ENCODE measurements around the gene PELI1. TPM values are rescaled to one million over a fixed set of nuclear protein-coding genes. Genes with fewer than 3 reads are reported as not detected.

PELI1 gene, protein sequence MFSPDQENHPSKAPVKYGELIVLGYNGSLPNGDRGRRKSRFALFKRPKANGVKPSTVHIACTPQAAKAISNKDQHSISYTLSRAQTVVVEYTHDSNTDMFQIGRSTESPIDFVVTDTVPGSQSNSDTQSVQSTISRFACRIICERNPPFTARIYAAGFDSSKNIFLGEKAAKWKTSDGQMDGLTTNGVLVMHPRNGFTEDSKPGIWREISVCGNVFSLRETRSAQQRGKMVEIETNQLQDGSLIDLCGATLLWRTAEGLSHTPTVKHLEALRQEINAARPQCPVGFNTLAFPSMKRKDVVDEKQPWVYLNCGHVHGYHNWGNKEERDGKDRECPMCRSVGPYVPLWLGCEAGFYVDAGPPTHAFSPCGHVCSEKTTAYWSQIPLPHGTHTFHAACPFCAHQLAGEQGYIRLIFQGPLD
- 24.0 TPM for total RNA-seq

DNA sequence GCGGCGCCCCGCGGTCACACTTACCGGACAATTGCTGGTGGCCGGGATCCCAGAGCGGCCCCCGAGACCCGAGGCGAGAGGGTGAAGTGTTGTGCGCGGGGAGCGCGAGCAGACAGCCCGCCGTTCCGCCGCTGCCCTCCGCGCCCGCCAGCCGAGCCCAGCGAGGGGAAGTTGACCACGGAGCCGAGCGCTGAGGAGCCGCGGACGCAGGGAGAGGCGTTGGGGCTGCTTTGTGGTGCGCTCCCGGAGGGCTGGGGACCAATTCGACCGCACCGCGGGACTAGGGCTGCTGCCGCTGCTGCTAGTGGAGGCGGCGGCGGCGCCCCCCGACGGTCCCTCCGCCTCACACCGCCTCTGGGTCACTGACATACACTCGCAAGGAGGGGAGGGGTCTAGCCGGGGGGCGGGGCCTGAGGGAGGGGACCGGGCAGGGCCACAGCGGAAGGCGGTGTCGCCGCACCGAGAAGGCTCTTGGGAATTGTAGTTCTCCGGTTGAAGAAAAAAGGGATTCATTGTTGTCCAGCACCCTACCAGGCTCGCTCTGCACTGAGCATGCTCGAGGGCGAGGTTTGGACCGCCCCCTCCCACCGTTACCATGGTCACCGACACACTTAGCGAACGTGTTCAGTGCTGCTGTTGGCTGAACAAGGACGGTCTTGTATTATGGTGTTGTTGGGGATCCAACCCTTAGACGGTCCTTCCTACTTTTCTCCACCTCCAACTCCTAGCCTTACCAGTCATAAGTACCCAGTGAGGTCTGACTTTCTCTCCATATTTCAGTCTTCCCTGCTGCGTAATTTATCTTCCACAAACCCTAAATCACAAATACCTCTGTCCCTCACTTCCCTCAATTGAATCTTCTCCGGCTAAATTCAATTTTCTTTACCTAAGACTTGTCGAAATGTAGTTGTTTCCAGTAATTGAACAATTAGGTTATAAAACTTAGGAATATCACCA lies at the start of gene PELI1:
Gene PELI1, minus strand, starts transcription at position 364 of the 957 bp plus-strand sequence. CDS start 36,110 bp downstream, outside the sequence.
- Histone ChIP-seq H3K4me1 (ENCODE audit: control insufficient read depth in 3 of 3, insufficient read depth in 3 of 3, low read length in 3 of 3) (peaks cover 0 to 12% (median 4%) of the 10 kb centered on the region in 3 donors), H3K36me3 (ENCODE audit: control insufficient read depth in 3 of 3, insufficient read depth in 3 of 3, low read length in 3 of 3) (no peaks in the 10 kb centered on the region), H3K27me3 (ENCODE audit: control insufficient read depth in 3 of 3, insufficient read depth in 3 of 3, low read length in 3 of 3) (no peaks in the 10 kb centered on the region), H3K9me3 (ENCODE audit: control insufficient read depth in 3 of 3, low read length in 3 of 3) (no peaks in the 10 kb centered on the region), H3K4me3 (ENCODE audit: low read length in 3 of 3) (peak within 1 kb of the TSS; percentile 85 to 92 (median 91)), H3K27ac (ENCODE audit: low read depth, low read length) (peak within 1 kb of the TSS; percentile 89), H3K9ac (ENCODE audit: low read depth in 1 of 3, low read length in 3 of 3) (peak within 1 kb of the TSS; percentile 84 to 86 (median 85))

DNA sequence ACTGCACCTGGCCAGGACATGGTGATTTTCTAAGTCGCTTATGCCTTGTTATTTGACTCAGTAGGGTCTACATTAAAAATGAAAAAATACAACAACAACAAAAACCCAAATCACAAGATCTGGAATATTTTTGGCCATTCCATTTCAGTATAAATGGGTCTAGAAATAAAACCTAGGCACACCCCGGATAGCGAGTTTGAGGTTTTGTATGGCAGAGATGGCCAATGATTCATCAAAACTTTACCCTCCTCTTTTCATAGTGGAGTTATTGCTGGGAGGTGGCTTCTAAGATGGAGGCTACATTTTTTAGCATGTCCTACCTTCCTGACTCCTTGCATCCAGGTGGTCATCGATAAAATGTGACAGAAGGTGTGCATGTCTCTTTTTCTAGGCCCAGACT lies 49.3 kb upstream of the PELI1 start:
- Histone ChIP-seq H3K4me3 (ENCODE audit: low read length in 3 of 3) (no peak overlapping the region), H3K9ac (ENCODE audit: low read depth in 1 of 3, low read length in 3 of 3) (no peak overlapping the region), H3K27me3 (ENCODE audit: control insufficient read depth in 3 of 3, insufficient read depth in 3 of 3, low read length in 3 of 3) (no peaks in the 10 kb centered on the region), H3K27ac (ENCODE audit: low read depth, low read length) (no peak overlapping the region), H3K36me3 (ENCODE audit: control insufficient read depth in 3 of 3, insufficient read depth in 3 of 3, low read length in 3 of 3) (no peaks in the 10 kb centered on the region), H3K9me3 (ENCODE audit: control insufficient read depth in 3 of 3, low read length in 3 of 3) (no peaks in the 10 kb centered on the region), H3K4me1 (ENCODE audit: control insufficient read depth in 3 of 3, insufficient read depth in 3 of 3, low read length in 3 of 3) (no peaks in the 10 kb centered on the region)

DNA sequence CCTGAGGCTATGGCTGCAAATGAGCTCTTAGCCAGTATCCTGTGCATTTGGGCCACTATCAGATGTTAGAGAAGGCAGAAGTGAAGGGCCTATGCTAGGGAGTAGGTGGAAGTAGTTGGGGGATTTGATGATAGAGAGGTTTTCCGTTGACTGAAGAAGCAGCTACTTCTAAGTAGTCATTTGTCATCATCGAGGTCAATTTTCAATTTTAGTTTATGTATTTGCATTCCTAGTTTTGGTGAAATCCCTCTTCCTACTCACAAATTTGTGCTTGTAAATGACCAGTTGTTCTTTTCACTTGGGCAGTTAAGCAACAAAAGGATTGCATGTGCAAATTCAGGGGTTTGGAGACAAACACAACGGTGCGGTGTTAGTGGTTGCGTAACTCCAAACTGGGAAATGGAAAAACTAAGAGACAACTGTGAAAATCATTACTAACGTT lies 48.5 kb upstream of the PELI1 start:
- no peaks in the 10 kb centered on the region for H3K36me3 ChIP-seq (ENCODE audit: control insufficient read depth in 3 of 3, insufficient read depth in 3 of 3, low read length in 3 of 3)
- H3K4me3 ChIP-seq (ENCODE audit: low read length in 3 of 3): no peak overlapping the region
- peak overlapping the region; percentile 45 for H3K27ac ChIP-seq (ENCODE audit: low read depth, low read length)
- H3K9me3 ChIP-seq (ENCODE audit: control insufficient read depth in 3 of 3, low read length in 3 of 3): no peaks in the 10 kb centered on the region
- no peaks in the 10 kb centered on the region for H3K4me1 ChIP-seq (ENCODE audit: control insufficient read depth in 3 of 3, insufficient read depth in 3 of 3, low read length in 3 of 3)
- no peaks in the 10 kb centered on the region for H3K27me3 ChIP-seq (ENCODE audit: control insufficient read depth in 3 of 3, insufficient read depth in 3 of 3, low read length in 3 of 3)
- H3K9ac ChIP-seq (ENCODE audit: low read depth in 1 of 3, low read length in 3 of 3): no peak overlapping the region

DNA sequence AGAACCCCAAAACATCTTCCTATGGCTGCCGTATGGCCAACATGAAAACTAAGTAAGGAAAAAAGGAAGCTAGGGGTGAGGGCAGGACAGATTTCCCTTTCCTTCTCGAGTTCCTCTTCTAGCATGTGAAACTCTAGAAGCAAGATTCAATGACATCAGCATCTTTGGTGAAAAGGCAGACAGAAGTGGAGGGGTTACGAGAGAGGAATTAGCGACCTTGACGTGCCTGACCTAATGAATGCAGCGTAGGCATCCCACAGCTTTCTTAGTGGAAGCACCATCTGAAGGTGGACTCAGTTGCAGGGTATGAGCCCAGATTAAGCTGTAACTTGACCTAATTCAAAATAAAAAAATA lies 47.9 kb upstream of the PELI1 start:
- no peak overlapping the region for H3K4me3 ChIP-seq (ENCODE audit: low read length in 3 of 3)
- no peaks in the 10 kb centered on the region for H3K9me3 ChIP-seq (ENCODE audit: control insufficient read depth in 3 of 3, low read length in 3 of 3)
- H3K27me3 ChIP-seq (ENCODE audit: control insufficient read depth in 3 of 3, insufficient read depth in 3 of 3, low read length in 3 of 3): no peaks in the 10 kb centered on the region
- H3K4me1 ChIP-seq (ENCODE audit: control insufficient read depth in 3 of 3, insufficient read depth in 3 of 3, low read length in 3 of 3): no peaks in the 10 kb centered on the region
- H3K36me3 ChIP-seq (ENCODE audit: control insufficient read depth in 3 of 3, insufficient read depth in 3 of 3, low read length in 3 of 3): no peaks in the 10 kb centered on the region
- no peak overlapping the region for H3K9ac ChIP-seq (ENCODE audit: low read depth in 1 of 3, low read length in 3 of 3)
- peak overlapping the region; percentile 45 for H3K27ac ChIP-seq (ENCODE audit: low read depth, low read length)

DNA sequence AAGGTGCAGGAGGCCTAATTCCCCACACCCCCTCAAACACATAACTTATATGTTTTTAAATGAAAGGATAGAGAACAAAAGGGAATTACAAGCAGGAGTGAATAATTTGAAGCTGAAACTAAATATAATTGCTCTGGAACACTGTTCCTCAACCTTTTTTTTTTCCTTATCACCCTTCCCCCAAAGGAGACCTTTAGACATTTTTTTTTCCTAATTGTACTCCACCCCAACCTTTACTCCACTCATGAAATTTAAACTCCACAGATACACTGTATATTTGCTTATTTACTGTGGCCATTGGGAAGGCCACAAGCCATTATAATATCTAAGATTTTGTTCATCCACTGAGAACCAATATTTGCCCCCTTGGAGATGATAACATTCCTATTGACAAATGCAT lies 45.4 kb upstream of the PELI1 start:
- no peaks in the 10 kb centered on the region for H3K9me3 ChIP-seq (ENCODE audit: control insufficient read depth in 3 of 3, low read length in 3 of 3)
- H3K4me1 ChIP-seq (ENCODE audit: control insufficient read depth in 3 of 3, insufficient read depth in 3 of 3, low read length in 3 of 3): no peaks in the 10 kb centered on the region
- H3K36me3 ChIP-seq (ENCODE audit: control insufficient read depth in 3 of 3, insufficient read depth in 3 of 3, low read length in 3 of 3): no peaks in the 10 kb centered on the region
- H3K27ac ChIP-seq (ENCODE audit: low read depth, low read length): no peak overlapping the region
- H3K27me3 ChIP-seq (ENCODE audit: control insufficient read depth in 3 of 3, insufficient read depth in 3 of 3, low read length in 3 of 3): no peaks in the 10 kb centered on the region
- H3K4me3 ChIP-seq (ENCODE audit: low read length in 3 of 3): no peak overlapping the region
- no peak overlapping the region for H3K9ac ChIP-seq (ENCODE audit: low read depth in 1 of 3, low read length in 3 of 3)

DNA sequence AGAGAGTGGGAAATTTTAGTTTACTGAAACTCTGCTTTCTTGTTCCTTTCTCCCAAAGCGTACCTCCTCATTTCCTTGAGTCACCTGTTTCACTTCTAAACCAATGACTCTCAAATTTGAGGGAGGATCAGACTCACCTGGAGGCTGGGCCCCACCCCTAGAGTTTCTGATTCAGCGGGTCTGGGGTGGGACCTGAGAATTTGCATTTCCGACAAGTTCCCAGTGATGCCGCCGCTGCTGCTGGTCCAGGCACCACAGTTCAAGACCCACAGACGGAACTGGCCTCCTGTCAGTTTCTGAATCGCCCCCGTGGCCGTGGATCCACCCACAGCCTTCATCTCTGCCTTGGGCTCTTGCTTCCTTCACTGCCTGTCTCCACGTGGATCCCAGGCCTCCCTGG lies 44.9 kb upstream of the PELI1 start:
- H3K36me3 ChIP-seq (ENCODE audit: control insufficient read depth in 3 of 3, insufficient read depth in 3 of 3, low read length in 3 of 3): no peaks in the 10 kb centered on the region
- no peaks in the 10 kb centered on the region for H3K9me3 ChIP-seq (ENCODE audit: control insufficient read depth in 3 of 3, low read length in 3 of 3)
- no peak overlapping the region for H3K27ac ChIP-seq (ENCODE audit: low read depth, low read length)
- H3K9ac ChIP-seq (ENCODE audit: low read depth in 1 of 3, low read length in 3 of 3): no peak overlapping the region
- no peak overlapping the region for H3K4me3 ChIP-seq (ENCODE audit: low read length in 3 of 3)
- H3K4me1 ChIP-seq (ENCODE audit: control insufficient read depth in 3 of 3, insufficient read depth in 3 of 3, low read length in 3 of 3): no peaks in the 10 kb centered on the region
- no peaks in the 10 kb centered on the region for H3K27me3 ChIP-seq (ENCODE audit: control insufficient read depth in 3 of 3, insufficient read depth in 3 of 3, low read length in 3 of 3)

DNA sequence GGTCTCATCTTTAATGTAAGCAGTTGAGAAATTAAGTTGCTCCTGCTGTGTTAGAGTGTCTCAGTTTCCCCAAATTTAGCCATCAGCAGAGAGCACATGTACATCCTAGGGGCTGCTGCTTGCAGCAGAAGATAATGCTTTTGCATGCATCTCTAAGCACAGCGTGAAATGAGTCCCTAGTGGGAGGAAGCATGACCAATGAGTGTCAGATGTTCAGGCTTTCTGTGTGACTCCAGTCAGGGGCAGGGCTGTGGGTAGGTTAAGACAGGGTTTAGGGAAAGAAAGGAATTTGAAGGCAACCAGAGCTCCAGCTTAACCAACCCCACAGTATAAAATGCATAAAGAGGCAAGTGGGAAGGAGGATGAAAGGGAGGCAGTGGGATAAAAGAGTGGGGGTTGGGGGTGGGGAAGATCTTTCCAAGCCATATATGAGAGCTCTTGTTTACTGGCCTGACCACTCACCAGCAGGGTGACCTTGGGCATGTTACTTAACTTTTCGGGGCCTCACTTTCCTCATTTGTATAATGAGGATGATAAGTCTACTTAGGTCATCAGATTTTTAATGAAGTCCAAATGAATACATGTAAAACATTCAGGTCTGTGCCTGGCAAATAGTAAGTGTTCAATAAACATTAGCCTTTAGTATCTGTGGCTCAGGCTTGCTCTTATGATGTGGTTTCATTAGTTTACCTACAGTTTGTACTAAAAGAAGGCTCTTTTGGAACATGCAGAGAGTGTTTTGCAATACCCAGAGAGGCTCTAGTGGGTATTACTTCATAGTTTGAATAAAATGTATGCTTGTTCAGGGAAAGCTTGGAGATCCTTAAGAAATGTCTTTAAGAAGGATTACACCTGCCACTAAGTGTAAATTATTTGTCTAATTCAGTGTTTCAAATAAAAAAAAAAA lies 42.7 kb upstream of the PELI1 start:
- H3K36me3 ChIP-seq (ENCODE audit: control insufficient read depth in 3 of 3, insufficient read depth in 3 of 3, low read length in 3 of 3): no peaks in the 10 kb centered on the region
- no peaks in the 10 kb centered on the region for H3K9me3 ChIP-seq (ENCODE audit: control insufficient read depth in 3 of 3, low read length in 3 of 3)
- no peak overlapping the region for H3K4me3 ChIP-seq (ENCODE audit: low read length in 3 of 3)
- H3K9ac ChIP-seq (ENCODE audit: low read depth in 1 of 3, low read length in 3 of 3): no peak overlapping the region
- no peaks in the 10 kb centered on the region for H3K4me1 ChIP-seq (ENCODE audit: control insufficient read depth in 3 of 3, insufficient read depth in 3 of 3, low read length in 3 of 3)
- no peaks in the 10 kb centered on the region for H3K27me3 ChIP-seq (ENCODE audit: control insufficient read depth in 3 of 3, insufficient read depth in 3 of 3, low read length in 3 of 3)
- no peak overlapping the region for H3K27ac ChIP-seq (ENCODE audit: low read depth, low read length)

DNA sequence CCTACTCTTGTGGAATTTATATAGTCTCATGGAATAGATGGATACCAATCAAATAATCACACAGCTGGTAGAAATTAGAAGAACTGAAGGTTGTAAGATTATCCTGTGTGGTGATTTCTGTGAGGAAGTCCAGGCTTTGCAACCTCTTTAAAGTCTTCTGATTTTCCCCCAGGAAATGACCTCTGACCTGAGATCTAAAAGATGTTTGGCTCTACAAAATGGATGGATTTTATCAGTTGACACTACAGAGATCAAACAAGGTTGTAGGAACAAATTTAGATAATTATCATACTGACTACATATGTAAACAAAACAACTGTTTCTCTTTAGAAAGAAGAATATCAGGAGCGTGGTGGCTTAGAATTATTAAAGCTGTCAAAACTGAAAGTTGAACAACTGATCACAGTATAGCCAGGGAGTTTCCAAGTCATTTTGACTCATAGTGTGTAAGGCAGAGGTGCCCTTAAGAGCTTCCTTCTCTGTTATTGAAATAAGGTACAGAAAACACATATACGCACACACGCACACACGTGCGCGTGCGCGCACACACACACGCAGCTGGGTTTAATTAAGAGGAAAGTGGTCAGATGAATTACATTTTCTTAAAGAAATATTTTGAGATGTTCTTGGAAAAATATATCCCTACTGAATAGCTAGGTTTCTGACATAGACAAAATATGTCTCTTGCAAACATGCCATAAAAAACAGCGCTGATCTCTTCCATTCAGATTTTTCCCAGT lies 35.5 kb upstream of the PELI1 start:
- Histone ChIP-seq H3K36me3 (ENCODE audit: control insufficient read depth in 3 of 3, insufficient read depth in 3 of 3, low read length in 3 of 3) (no peaks in the 10 kb centered on the region), H3K27ac (ENCODE audit: low read depth, low read length) (no peak overlapping the region), H3K9me3 (ENCODE audit: control insufficient read depth in 3 of 3, low read length in 3 of 3) (no peaks in the 10 kb centered on the region), H3K9ac (ENCODE audit: low read depth in 1 of 3, low read length in 3 of 3) (no peak overlapping the region), H3K4me3 (ENCODE audit: low read length in 3 of 3) (no peak overlapping the region), H3K27me3 (ENCODE audit: control insufficient read depth in 3 of 3, insufficient read depth in 3 of 3, low read length in 3 of 3) (no peaks in the 10 kb centered on the region), H3K4me1 (ENCODE audit: control insufficient read depth in 3 of 3, insufficient read depth in 3 of 3, low read length in 3 of 3) (peaks cover 0 to 3% (median 0%) of the 10 kb centered on the region in 3 donors)

DNA sequence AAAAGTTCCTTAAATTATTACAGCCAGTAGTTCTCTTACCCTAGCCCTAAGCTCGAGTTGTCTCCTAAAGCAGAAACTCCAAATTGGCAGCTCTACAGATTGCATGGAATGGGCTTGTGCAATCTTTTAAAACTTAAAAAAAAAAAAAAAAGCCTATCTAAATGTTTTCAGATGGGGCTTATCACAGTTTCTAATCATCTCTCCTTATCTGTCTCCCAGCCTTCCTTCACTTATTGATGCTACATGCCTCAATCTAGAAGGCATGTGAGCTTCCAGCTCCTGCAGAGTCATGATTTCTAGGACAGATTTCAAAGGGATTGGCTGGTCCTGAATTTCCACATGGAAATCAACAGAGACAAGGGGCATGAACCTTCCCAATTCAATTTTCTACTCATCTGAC lies 33.1 kb upstream of the PELI1 start:
- Histone ChIP-seq H3K4me3 (ENCODE audit: low read length in 3 of 3) (no peak overlapping the region), H3K36me3 (ENCODE audit: control insufficient read depth in 3 of 3, insufficient read depth in 3 of 3, low read length in 3 of 3) (no peaks in the 10 kb centered on the region), H3K9me3 (ENCODE audit: control insufficient read depth in 3 of 3, low read length in 3 of 3) (no peaks in the 10 kb centered on the region), H3K27me3 (ENCODE audit: control insufficient read depth in 3 of 3, insufficient read depth in 3 of 3, low read length in 3 of 3) (no peaks in the 10 kb centered on the region), H3K4me1 (ENCODE audit: control insufficient read depth in 3 of 3, insufficient read depth in 3 of 3, low read length in 3 of 3) (peaks cover 0 to 3% (median 3%) of the 10 kb centered on the region in 3 donors), H3K27ac (ENCODE audit: low read depth, low read length) (no peak overlapping the region), H3K9ac (ENCODE audit: low read depth in 1 of 3, low read length in 3 of 3) (no peak overlapping the region)
